NT2/D1 (cell line): ENCODE measurements around the gene SYT1.

ENCODE experiments used
- SUZ12 ChIP-seq: IDR thresholded peaks from 2 replicates; pipeline ENCODE4 v1.6.1; 2011; ENCODE audit not compliant: insufficient read length, insufficient read depth; ENCODE audit errors: extremely low read depth
- YY1 ChIP-seq: IDR thresholded peaks from 2 replicates; pipeline ENCODE4 v1.6.1; 2011; ENCODE audit not compliant: insufficient read length, insufficient read depth
- ZNF274 ChIP-seq: IDR thresholded peaks from 2 replicates; pipeline ENCODE4 v1.6.1; 2011; ENCODE audit warnings: mild to moderate bottlenecking, low read depth, low read length

- TF ChIP-seq ZNF274 (no peak), YY1 (no peak), SUZ12 (no peak)
Measured at GRCh38 chr12:79439175-79439825, 574.7 kb downstream of the SYT1 start.
